Fibroblast of peridontal ligament (primary cell): ENCODE results near the gene PCNX3.

ENCODE experiments used
- DNase-seq: peaks from one replicate; pipeline ENCODE4 v3.0.0-alpha.2; 2010; ENCODE audit errors: extremely low read depth

PCNX3 gene

DNA sequence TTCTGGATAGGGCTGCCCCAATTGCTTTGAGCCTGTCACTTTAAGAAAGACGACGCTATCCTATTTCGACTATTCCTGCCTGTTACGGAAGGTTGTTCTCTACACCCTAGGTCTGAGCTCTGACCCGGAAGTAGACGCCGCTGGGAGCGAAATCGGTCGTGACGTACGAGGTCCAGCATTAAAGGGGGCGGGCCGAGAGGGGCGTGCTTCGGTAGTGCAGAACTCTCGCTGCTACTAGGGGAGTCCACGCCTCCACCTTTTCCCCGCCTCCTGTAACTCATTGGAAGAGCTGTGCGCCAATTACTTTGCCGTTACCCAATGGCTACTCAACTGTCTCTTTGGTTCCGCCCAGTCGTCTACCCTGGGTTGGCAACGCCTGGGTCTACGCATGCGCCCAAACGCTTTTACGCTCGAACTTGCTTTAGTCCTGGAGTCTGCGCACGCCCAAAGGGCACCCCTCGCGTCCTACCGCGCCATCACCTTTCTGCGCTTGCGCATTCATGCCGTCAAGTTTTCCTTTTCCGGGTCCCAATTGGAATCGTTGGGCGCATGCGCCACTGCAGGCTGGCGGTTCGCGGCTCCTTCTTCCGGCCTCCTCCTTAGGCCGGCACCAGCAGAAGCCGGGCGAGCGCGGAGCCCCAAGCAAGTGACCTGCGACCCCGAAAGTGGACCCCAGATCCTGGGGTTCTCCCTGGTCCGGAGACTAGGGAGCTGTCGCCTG lies at the start of gene PCNX3:
Gene PCNX3, plus strand, starts transcription at position 548 of the 721 bp plus-strand sequence. CDS start 536 bp downstream, outside the sequence.
- DNase-seq: peak; percentile 100

DNA sequence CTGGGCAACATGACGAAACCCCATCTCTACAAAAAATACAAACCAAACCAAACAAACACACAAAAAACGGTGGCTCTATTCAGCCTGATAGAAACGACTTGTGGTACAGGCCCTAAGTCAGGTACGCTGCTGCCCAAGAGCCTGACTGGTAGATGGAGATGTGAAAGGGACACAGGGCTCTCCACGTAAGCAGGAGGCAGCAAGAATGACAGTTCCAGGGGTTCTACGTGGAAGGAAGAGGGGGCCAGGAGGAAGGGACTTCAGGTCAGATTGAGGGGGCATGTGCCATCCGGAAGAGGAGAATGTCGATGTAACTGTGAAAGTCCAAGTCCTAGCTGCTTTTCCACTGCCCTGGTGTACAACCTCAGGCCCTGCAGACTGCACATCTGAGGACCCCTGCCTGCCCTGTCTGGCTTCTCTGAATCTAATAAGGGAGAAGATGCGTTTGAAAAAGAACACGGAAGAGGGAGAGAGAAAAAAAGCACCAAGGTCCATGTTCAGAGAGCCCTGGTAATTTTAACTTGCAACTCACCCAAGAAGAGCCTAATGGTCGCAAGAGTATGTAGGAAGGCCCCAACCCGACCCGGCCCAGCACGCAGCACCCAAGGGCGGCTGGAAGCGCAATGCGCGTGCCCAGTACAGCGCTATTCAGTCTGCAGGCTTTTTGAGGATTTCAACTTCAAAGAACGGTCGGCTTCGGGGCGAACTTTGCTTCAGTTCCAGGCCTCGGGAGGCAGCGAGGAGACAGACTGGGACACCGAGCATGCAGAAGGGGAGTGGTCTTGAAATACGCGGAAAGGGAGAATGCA lies 46.2 kb upstream of the PCNX3 start:
- DNase-seq: no peak

- peak; percentile 96 for DNase-seq
Measured at GRCh38 chr11:65569973-65570918, 45.3 kb upstream of the PCNX3 start, which contains the start of gene ZNRD2. ZNRD2 (plus strand) TSS chr11:65570477; CDS start chr11:65570492, 15 bp downstream.

GRCh38 chr11:65571420-65571819 lies 44.2 kb upstream of the PCNX3 start:
- DNase-seq: no peak

DNA sequence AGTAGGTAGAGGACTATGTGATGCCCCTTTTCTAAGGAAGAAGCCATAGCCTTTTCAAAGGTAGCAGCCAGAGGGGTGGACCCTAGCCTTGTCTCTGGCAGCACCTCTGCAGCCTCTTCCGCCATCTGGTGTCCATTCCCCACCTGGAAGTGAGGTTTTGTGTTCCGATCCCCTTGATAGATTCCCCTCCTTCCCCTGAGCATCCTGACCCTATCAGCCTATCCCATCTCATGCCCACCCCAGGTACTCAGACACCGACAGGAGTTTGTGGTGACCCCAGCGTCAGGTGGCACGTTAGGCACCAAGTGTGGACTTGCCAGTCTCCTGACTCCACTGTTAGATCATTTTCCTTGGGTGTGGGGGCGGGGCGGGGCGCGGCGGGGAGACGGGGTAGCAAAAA lies 43.6 kb upstream of the PCNX3 start:
- peak; percentile 45 for DNase-seq

GRCh38 chr11:65572356-65573051 lies 43.1 kb upstream of the PCNX3 start, which contains the start of gene FAM89B:
FAM89B (plus strand) TSS chr11:65572538; CDS start chr11:65572670, 132 bp downstream.
- DNase-seq: peak; percentile 79

DNA sequence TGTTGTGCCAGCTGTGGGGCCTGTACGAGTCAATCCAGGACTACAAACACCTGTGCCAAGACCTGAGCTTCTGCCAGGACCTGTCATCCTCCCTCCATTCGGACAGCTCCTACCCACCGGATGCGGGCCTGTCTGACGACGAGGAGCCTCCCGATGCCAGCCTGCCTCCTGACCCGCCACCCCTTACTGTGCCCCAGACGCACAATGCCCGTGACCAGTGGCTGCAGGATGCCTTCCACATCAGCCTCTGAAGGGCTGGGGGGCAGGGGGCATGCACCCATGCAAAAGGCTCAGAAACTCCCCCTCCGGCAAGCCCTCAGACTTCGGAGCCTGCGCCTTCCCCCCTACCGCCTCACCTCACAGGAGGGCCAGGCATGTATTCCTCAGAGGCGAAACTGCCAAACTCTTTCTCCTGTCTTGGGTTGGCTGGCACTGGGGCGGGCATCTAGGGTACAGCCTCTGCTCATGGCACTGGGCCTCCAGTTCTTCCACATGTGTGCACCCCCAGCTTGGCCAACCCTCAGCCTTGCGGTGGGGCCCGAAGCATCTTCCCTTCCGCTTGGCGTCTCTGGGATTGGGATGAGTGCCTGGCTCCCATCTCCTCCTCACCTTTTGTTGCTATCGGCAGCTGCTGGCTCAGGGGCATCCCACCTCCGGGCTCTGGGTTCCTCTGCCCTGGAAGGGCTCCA lies 42.0 kb upstream of the PCNX3 start:
- no peak for DNase-seq

- DNase-seq: peak; percentile 90
Measured at GRCh38 chr11:65574109-65574810, 41.3 kb upstream of the PCNX3 start.

DNA sequence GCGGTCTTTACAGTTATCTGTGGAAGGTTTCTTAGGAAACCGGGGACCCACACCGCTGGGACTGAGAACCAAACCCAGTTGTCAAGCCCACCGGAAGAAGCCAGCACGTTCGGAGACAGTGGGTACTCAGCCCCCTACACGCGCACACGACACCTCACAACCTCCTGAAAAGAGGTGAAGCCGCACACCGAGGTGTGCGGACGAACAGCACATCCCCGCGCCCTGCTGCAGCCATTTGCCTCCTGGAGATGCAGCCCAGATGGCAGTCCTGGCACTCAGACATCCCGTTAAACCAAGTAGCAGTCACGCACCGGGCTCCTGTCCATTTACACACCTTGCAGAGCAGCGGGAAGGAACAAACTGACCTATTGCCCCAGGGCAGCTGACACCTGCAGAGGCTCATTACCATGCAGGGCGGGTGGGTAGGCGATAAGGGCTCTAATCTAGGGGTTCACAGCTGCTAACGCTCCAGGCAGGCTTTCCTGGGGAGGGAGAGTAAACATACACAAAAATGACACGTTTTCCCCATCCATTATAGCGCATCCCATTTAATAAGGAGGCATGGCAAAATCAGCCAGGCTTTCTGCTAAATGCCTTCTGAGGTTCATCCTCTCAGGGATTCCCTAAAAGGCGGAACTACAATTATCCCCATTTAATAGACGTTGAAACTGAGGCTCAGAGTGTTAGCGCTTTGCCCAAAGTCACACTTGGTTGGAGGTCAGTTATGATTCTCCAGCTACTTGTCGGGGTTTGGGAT lies 40.6 kb upstream of the PCNX3 start:
- no peak for DNase-seq

- DNase-seq: peak; percentile 45
Measured at GRCh38 chr11:65575568-65576231, 39.9 kb upstream of the PCNX3 start, which contains the start of gene EHBP1L1. EHBP1L1 (plus strand) TSS chr11:65576053; CDS start chr11:65576303, 250 bp downstream.

- no peak for DNase-seq
Measured at GRCh38 chr11:65576232-65576866, 39.2 kb upstream of the PCNX3 start.

- peak; percentile 58 for DNase-seq
Measured at GRCh38 chr11:65576867-65577755, 38.5 kb upstream of the PCNX3 start.

DNA sequence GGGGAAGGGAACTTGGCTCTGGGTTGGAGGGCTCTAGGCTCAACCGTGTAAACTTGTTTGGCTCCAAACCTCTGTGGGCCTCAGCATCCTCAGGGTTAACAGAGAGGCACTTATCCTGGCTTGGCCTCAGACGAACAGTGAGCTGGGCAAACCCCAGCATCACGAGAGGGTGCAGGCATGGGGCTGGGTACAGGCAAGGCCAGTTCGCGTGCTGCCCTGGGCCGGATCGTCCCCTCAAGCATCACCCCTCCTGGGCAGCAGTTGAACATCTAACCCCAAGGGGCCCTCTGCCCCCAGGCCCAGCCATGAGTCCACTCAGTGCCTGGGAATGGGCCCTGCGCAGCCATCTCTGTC lies 37.8 kb upstream of the PCNX3 start:
- DNase-seq: no peak

DNA sequence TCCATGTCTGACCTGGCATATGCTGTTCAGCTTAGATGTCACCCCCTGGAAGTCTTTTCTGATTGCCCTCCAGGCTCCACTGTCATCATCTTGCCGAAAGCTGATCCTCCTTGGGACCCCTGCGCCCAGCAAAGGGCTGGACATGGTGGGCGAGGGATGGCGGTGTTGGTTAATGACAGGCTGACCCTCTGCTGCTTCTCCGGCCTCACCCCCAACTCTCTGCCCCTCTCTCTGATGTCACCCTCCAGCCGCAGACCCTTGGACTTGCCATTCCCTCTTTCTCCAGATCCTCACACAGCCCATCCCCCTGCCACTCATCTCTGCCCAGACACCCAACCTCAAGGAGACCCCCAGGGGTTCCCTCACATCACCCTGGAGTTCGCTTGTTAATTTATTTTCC lies 37.4 kb upstream of the PCNX3 start:
- DNase-seq: no peak

DNA sequence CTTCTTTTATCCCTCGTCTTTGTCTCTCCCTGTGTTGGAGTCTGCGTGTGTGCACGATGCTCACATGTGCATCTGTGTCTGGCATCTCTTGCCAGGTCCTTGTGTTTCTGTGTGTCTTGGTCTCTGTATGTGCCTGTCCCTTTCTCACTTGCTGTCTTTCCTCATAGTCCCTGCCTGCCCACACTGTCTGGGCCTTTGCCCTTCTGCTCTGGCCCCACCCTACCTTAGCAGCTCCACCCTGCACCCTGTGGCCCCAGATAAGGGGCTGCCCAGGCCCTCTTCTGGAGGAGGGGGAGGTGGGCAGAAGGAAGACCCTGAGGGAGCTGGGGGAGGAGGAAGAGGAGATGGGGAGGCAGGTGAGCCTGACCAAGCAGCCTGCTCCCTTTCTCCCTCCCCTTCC lies 36.9 kb upstream of the PCNX3 start:
- DNase-seq: no peak

DNA sequence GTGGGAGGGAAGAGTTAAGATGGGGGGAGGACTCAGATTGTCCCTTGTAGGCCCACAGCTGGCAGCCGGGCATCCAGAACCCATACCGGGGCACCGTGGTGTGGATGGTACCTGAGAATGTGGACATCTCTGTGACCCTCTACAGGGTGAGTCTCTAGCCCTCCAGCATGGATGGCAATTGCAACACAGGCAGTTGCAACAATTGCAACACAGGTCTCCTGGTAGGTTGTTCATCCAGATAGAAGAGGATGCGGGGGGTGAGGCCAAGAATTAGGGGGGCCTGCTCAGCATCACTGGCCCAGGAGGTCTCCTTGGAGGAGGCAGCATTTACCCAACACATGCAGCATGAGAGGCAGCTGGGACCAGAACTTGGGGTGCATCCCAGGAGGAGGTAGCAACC lies 36.3 kb upstream of the PCNX3 start:
- no peak for DNase-seq
